GF-D8 (cell line): Measurements from ENCODE around the gene DNHD1.

Experiments used
- DNase-seq: peaks from one replicate; lab custom pipeline; 2025; lab: John Stamatoyannopoulos, UW

DNHD1 gene

DNA sequence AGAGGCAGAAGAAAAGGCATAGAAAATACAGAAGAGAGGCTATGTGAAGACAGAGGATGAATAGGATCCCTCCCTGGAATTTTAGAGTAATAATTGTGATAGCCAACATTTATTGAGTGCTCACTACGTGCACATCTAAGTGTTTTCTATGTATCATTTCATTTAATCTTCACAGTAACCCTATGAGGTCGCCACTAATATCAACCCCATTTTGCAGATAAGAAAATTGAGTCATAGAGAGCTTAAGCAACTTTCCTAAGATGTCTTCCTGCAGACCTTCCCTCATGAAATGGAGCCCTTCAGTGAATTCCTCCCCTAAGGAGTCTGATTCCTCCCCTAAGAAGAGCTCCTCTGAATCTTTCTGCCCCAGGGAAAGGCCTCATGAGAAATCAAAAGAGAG is 68.2 kb downstream of the DNHD1 start:
- DNase-seq: no peak

- DNase-seq: no peak
Observed at GRCh38 chr11:6565988-6566703, 69.1 kb downstream of the DNHD1 start.

- no peak for DNase-seq
Observed at GRCh38 chr11:6566704-6567370, 69.8 kb downstream of the DNHD1 start.

GRCh38 chr11:6567371-6567745 is 70.3 kb downstream of the DNHD1 start:
- DNase-seq: no peak

GRCh38 chr11:6568191-6568918 is 71.3 kb downstream of the DNHD1 start:
- no peak for DNase-seq

DNA sequence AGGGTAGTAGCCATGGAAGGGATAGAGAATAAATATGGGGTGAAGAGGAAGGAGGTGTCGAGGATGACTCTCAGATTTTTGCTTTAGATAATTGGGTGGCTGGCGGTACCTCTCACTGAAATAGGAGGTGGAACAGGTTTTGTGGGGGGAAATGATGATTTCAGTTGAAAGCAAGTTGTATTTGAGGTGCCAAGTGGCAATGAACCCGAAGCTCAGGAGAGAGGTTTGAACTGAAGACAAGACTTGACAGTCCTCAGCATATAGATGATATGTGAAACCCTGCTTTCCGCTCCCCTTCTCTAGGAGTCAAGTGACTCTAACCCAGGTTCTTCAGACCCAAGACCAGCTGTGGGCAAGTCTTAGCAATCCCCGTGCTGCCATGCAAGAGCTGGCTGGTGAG is 72.6 kb downstream of the DNHD1 start:
- DNase-seq: no peak

- no peak for DNase-seq
Observed at GRCh38 chr11:6570691-6571427, 73.8 kb downstream of the DNHD1 start.

DNA sequence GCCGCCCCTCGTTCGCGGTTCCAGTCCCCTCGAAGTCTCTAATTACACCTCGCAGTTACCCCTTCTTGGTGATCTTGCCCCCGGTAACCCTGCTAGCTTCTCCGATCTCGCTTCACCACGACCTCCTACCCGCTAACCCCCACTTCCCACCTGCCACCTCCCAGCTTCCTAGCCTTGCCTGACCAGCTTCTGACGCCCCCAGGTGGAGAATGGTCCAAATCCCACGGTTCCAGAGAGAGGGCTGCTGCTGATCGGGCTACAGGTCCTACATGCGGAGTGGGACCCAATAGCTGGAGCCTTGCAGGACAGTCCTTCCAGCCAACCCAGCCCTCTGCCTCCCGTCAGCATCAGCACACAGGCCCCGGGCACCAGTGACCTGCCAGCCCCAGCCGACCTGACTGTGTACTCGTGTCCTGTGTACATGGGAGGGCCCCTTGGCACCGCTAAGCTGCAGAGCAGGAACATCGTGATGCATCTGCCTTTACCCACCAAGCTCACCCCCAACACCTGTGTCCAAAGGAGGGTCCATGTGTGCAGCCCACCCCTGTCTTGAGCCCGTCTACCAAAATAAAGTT is 74.4 kb downstream of the DNHD1 start:
- no peak for DNase-seq

- DNase-seq: no peak
Observed at GRCh38 chr11:6572215-6572614, 75.1 kb downstream of the DNHD1 start.

DNA sequence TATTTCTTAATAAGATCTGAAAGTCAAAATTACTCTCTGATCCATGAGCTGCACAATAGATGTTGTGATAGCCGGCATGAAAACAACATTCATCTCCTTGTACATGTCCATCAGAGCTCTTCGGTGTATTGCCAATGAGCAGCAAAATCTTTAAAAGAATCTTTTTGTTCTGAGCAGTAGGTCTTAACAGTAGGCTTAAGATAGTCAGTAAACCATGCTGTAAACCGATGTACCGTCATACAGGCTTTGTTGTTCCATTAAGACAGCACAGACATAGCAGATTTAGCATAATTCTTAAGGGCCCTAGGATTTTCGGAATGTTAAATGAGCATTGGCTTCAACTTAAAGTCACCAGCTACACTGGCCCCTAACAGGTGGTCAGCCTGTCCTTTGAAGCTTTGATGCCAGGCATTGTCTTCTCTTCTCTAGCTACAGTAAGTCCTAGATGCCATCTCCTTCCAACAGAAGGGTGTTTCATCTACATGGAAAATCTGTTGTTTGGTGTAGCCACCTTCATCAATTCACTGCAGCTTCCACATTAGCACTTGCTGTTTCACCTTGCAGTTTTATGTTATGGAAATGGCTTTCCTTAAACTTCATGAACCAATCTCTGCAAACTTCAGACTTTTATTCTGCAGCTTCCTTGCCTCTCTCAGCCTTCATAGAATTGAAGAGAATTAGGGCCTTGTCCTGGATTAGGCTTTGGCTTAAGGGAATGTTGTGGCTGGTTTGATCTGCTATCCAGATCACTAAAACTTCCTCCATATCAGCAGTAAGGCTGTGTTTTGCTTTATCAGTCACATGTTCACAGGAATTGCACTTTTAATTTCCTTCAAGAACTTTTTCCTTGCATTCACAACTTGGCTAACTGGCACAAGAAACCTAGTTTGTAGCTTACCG is 78.0 kb downstream of the DNHD1 start:
- DNase-seq: no peak

DNA sequence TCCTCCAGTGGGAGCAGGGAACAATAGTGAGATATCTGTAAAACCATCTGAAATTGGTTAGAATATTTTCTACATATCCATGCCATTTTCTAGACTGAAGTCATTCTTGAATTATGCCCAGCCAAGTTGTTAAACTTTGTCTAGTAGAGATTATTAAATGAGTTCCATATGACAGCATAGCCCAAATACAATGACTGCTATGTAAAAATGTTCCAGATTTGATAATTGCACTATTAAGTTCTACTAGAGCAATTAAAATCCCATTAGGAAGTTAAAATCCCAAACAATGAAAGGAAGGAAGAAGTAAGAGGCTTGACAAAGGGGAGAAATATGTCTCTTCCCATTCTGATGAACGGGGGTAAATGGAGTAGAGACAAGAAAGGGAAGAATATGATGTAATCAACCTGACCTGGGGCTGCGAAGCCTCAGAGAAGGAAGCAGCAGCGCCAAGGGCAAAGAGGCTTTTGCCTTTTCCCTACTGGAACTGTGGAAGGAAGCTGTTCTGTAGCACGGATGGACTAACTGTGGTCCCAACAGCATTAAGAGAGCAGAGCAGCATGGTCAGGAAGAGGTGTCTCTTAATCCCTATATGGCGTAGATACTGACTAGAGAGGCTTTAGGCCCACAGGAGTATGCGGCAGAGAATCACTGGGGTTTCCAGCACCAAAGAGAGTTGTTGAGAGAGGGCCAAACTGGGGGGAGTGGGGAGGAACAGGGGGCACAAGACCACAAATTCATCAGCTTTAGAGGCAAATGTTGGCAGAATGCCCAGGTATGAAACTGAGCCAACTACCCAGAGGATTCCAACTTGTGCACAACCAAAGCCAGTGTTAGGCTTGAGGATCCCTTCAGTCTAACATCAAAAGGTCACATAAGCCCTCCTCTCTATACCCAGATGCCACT is 79.6 kb downstream of the DNHD1 start:
- DNase-seq: no peak

DNA sequence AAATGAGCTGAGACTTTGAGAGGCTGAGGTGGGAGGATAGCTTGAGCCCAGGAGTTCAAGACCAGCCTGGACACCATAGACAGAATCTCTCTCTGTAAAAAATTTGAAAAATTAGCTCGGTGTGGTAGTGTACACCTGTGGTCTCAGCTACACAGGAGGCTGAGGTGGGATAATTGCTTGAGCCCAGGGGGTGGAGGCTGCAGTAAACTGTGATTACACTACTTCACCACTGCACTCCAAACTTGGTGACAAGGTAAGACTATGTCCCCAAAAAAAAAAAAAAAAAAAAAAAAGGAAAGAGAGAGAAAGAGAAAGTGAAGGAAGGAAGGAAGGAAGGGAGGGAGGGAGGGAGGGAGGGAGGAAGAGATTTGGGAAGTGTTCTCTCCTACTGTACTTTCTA is 81.1 kb downstream of the DNHD1 start:
- DNase-seq: no peak

DNA sequence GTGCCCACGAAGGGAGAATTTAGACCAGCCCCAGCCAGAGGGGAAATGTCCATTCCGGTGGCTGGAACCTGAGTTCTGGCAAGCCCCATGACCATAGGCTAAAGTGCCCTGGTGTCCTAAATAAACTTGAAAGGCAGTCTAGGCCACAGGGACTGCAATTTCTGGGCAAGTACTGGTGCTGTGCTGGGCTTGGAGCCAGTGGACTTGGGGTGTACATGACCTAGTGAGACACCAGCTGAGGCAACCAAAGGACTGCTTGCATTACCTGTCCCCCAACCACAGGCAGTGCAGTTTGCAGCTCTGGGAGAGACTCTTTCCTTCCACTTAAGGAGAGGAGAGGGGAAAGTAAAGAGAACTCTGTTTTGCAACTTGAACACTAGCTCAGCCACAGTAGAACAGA is 82.6 kb downstream of the DNHD1 start:
- DNase-seq: no peak

GRCh38 chr11:6583584-6583983 is 86.5 kb downstream of the DNHD1 start:
- no peak for DNase-seq

GRCh38 chr11:6584528-6584927 is 87.4 kb downstream of the DNHD1 start:
- no peak for DNase-seq

DNA sequence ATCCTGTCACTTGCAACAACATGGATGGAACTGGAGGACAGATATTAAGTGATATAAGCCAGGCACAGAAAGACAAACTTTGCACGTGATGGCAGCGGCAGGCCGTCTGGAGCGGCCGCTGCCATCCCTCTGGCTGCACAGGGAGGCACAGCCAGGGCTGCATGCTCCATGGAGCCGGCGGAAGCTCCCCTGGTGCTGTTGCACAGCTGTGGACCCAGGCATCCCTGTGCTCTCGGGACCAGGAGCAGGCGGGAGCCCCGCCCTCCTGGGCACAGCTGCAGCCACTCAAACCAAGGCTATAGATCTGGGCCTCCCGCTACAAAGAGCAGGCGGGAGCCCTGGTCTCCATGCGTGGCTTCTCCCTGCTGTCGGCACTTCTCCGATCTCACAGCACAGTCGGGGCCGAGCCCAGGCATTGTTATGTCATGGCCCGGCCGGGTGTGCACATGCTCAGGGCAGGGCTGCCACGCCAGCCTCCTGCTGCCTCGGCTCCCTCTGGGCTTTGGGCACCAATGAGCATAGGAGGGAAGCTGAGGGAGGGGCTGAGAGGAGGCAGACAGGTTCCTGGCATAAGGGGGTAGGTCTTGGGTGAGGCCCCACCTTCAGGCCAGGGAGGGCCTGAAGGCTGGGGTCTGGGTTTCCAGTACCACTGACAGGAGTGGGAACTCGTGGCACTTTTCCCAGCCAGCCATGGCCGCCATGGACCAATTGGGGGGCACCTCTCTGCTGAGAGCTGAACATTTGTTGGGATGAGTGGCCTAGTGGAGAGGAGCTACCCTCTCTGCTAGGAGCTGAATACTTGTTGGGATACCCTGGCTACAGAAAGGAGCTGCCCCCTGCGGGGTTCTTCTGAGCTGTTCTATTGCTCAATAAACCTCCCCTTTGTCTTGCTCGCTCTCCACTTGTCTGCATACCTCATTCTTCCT is 89.6 kb downstream of the DNHD1 start:
- no peak for DNase-seq

DNA sequence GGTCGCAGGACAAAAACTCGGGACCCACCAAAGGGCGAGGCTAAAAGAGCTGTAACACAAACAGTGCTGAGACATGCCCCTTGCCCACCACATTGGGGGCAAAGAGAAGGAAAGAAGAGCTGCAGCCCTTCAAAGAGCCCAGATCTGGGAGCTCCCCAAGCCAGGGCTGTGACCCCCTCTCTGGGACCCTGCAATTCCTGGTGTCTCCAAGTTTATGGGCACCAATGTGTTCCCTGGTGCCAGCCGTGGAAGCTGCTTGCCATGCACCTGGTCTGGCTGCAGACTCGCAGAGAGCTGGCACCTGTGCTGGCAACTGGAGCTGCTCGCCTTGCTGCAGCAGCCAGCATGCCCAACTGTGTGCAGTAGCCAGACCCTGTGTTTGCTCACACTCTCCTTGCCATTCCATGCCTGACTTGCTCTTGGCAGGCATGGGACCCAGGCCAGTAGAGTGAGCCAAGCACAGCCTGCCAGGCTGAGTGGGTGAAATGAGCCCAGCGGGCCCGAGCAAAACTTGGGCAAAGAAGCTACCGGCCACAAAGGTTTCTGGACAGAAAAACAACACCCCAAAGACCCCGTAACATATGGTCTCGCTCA is 90.4 kb downstream of the DNHD1 start:
- no peak for DNase-seq

GRCh38 chr11:6588018-6588417 is 90.9 kb downstream of the DNHD1 start:
- no peak for DNase-seq
